C4-2B (cell line): ENCODE results near the gene XRN2.

ENCODE experiments used
- H3K27ac ChIP-seq: fragments of 450-650 bp; 2 replicates; pipeline ENCODE4 v1.5.1; 2017
- ZFX ChIP-seq: fragments of 450-650 bp; IDR thresholded peaks from 2 replicates; pipeline ENCODE4 v1.6.1; 2017
- TF ChIP-seq, protein P1 (sequence below): fragments of 450-650 bp; conservative IDR thresholded peaks from 2 replicates; pipeline ENCODE4 v1.5.1; 2017; ENCODE audit warnings: mild to moderate bottlenecking

The XRN2 gene

DNA sequence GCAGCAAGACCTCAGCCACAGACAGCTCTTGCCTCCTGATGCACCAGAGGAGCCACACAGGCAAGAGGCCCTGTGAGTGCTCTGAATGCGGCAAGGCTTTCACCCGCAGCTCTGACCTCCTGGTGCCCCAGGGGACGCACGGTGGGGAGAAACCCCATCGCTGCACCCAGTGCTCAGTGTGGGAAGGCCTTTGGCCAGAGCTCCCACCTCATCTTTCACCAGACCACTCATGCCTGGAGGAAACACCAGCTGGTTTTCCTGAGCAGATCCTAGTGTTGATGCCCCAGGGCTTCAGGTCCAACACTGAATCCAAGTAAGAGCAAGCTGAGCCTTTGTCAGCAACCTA lies 37.0 kb upstream of the XRN2 start:
- no peak overlapping the region for H3K27ac ChIP-seq
- TF ChIP-seq, protein P1, sequence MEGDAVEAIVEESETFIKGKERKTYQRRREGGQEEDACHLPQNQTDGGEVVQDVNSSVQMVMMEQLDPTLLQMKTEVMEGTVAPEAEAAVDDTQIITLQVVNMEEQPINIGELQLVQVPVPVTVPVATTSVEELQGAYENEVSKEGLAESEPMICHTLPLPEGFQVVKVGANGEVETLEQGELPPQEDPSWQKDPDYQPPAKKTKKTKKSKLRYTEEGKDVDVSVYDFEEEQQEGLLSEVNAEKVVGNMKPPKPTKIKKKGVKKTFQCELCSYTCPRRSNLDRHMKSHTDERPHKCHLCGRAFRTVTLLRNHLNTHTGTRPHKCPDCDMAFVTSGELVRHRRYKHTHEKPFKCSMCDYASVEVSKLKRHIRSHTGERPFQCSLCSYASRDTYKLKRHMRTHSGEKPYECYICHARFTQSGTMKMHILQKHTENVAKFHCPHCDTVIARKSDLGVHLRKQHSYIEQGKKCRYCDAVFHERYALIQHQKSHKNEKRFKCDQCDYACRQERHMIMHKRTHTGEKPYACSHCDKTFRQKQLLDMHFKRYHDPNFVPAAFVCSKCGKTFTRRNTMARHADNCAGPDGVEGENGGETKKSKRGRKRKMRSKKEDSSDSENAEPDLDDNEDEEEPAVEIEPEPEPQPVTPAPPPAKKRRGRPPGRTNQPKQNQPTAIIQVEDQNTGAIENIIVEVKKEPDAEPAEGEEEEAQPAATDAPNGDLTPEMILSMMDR, result no peak
- TF ChIP-seq ZFX, result no peak

DNA sequence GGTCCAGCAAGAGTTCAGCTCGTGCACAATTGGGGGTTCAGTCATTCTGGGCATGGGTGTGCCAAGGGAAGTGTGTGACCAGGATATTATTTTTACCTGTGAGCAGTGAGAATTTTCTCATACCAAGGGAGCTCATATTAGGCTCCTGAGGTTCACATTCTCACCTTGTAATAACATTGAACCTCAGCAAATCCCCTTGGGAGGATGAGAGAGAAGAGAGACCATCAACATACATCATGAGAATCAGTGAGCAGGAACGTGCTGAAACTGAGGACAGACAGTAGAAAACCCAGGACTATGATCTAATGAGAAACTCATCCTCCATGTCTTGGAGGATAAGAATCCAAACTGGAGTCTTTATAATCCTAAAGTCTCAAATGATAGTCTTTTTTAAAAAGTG lies 33.4 kb upstream of the XRN2 start:
- H3K27ac ChIP-seq, result no peak overlapping the region

DNA sequence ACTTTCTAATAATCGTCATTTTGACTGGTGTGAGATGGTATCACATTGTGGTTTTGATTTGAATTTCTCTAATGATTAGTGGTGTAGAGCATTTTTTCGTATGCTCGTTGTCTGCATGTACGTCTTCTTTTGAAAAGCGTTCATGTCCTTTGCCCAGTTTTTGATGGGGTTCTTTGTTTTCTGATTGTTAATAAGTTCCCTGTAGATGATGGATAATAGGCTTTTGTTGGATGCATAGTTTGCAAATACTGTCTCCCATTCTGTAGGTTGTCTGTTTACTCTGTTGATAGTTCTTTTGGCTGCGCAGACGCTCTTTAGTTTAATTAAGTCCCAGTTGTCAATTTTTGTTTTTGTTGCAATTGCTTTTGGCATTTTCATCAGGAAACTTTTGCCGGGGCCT lies 32.3 kb upstream of the XRN2 start:
- H3K27ac ChIP-seq, result no peak overlapping the region
- no peak for TF ChIP-seq ZFX
- TF ChIP-seq, protein P1, result no peak

More for the DNA sequence above, 33.4 kb upstream of the XRN2 start:
- TF ChIP-seq, protein P1, result no peak
- TF ChIP-seq ZFX, result no peak

DNA sequence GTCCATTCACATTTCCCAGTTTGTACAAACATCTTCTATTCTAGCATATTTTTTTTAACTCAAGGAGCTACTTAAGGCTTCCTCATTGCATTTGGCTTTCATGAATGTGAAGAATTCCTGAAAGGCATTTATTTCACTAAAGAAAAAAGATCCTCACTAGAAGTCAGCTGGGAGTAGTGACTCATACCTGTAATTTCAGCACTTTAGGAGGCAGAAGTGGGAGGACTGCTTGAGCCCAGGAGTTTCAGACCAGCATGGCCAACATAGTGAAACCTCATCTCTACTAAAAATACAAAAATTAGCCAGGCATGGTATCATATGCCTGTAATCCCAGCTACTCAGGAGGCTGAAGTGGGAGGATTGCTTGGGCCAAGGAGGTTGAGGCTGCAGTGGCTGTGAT lies 30.9 kb upstream of the XRN2 start:
- no peak overlapping the region for H3K27ac ChIP-seq
- TF ChIP-seq, protein P1, result no peak
- TF ChIP-seq ZFX, result no peak

DNA sequence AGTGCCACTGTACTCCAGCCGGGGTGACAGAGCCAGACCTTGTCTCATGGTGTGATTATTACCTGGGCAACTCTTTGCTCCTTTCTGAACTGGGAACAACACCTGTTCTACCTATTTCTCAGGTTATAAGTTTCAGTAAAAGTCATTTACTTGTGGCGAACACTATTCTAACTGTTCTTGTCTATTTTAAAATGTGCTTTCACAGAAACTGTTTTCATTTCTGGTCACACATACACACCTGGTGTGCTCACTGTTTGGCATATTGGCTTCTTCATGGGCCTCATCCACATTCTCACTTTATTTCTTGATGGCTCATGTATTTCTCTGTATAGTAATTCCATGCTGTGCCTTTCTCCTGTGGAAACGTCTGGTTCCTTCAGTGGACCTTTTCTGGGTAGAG lies 30.5 kb upstream of the XRN2 start:
- TF ChIP-seq ZFX, result no peak
- TF ChIP-seq, protein P1, result no peak
- H3K27ac ChIP-seq, result no peak overlapping the region

DNA sequence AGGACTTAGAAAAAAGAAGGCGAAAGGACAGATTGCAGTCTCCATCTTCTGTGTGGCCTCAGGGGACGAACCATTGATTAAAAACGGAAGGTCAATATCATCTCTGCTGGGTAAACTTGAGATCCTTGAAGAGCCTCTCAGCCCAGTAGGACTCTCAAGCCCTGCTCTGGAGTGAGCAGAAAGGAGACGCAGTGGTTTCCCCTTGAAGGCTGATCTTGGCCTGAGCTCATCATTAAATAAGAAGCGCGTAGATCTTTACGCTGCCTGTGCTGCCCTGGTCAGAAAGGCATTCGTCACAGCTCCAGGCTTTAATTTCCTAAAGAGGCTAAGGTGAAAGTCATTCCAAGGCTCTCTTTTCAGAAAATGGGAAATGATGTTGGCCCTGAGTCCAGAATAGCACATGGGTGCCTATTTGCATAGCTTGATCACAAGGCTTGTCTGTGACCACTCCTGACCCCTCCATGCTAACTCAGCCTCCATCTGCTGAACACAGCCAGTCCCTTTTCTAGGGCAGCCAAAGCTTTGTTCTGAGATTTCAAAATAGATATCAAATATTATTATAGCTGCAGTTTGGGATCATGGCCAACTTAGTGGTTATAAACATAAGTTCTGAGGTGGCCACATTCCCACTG lies 29.3 kb upstream of the XRN2 start:
- no peak for TF ChIP-seq ZFX
- TF ChIP-seq, protein P1, result no peak
- H3K27ac ChIP-seq, result no peak overlapping the region

DNA sequence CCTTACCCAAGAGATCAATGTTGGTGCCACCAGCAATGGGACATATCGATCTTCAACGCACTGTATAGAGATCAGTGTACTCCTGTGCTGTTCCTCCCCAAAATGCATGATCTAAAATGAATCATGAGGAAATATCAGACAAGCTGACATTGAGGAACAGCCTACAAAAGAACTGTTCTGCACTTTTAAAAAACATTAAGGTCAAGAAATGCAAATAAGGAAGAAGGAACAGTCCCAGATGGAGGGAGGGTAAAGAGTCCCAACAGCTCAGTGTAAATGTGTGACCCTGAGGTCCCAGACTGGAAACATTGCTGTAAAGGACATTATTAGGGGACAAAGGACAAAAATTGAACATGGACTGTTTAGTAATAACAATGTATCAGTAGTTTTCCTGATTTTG lies 24.3 kb upstream of the XRN2 start:
- no peak for TF ChIP-seq ZFX
- TF ChIP-seq, protein P1, result no peak
- H3K27ac ChIP-seq, result peak overlapping the region; percentile 55
